GM12878 (cell line): ENCODE data around the gene LASP1. TPM values are rescaled to one million over a fixed set of nuclear protein-coding genes. Genes with fewer than 3 reads are reported as not detected.

Source experiments
- ATAC-seq: fragments of 200-7000 bp; cut with Tn5 transposase; 3 replicates; pipeline ENCODE4 v1.9.1; 2020; ENCODE audit warnings: mild to moderate bottlenecking, moderate library complexity
- BruUV-seq: library from RNA; stranded (reverse); fragments of 400-500 nt; replicated peaks from 2 replicates; lab custom pipeline; 2021; lab: Mats Ljungman, UMichigan
- CTCF ChIA-PET: fragments of 300-600 bp; sonication (Branson Sonifier 250); formaldehyde crosslinking; extraction: SDS; loops from one replicate; lab custom pipeline; 2021; ENCODE audit warnings: inconsistent platforms; lab: Yijun Ruan, JAX
- POLR2A ChIA-PET: fragments of 350-600 bp; formaldehyde crosslinking; extraction: SDS; loops from one replicate; lab custom pipeline; 2021; ENCODE audit warnings: inconsistent platforms; lab: Charles Lee
- RAD21 ChIA-PET: fragments of 300-600 bp; sonication (Branson Sonifier 250); formaldehyde crosslinking; loops from one replicate; lab custom pipeline; 2023; ENCODE audit warnings: antibody characterized with exemption; ENCODE audit not compliant: unreplicated experiment; lab: Charles Lee
- SMC1A ChIA-PET: fragments of 300-600 bp; sonication (Branson Sonifier 250); formaldehyde crosslinking; loops from one replicate; lab custom pipeline; 2023; ENCODE audit not compliant: unreplicated experiment, uncharacterized antibody; lab: Charles Lee
- DNase-seq: peaks from one replicate; pipeline ENCODE4 v3.0.0-alpha.2; 2011; ENCODE audit warnings: low read depth, low spot score
- FAIRE-seq: peaks from 3 replicates; lab custom pipeline; 2011; peaks lifted over from hg19 to GRCh38; lab: Jason Lieb, UNC
- H2AFZ ChIP-seq: 2 replicates; pipeline ENCODE4 v1.6.0; 2011; ENCODE audit warnings: low read depth, low read length, control low read depth; ENCODE audit not compliant: control insufficient read depth
- H3K27ac ChIP-seq: 2 replicates; pipeline ENCODE4 v1.5.1; 2011; ENCODE audit warnings: control low read depth; ENCODE audit not compliant: control insufficient read depth, insufficient read depth
- H3K27me3 ChIP-seq, 2 experiments: replicated peaks in 1 of 2; 2 replicates each; pipeline versions ENCODE4 v1.6.0 to v1.6.1; 2011; ENCODE audit warnings: low read length in 1 of 2; ENCODE audit not compliant: control insufficient read depth in 2 of 2, insufficient read depth in 2 of 2
- H3K36me3 ChIP-seq, 2 experiments: 2 replicates each; pipeline ENCODE4 v1.5.1; 2011; ENCODE audit warnings: low read length in 1 of 2; ENCODE audit not compliant: control insufficient read depth in 2 of 2, insufficient read depth in 2 of 2
- H3K4me1 ChIP-seq: 2 replicates; pipeline ENCODE4 v1.6.1; 2011; ENCODE audit warnings: mild to moderate bottlenecking, low read length, moderate library complexity, mixed read lengths; ENCODE audit not compliant: control insufficient read depth, insufficient read depth
- H3K4me2 ChIP-seq: 2 replicates; pipeline ENCODE4 v1.6.0; 2011; ENCODE audit warnings: control low read depth; ENCODE audit not compliant: control insufficient read depth, insufficient read depth
- H3K4me3 ChIP-seq: fragments of 200-600 bp; sonication (generic); 2 replicates; pipeline ENCODE4 v1.5.1; 2016
- H3K79me2 ChIP-seq: 2 replicates; pipeline ENCODE4 v1.6.0; 2011; ENCODE audit warnings: low read length; ENCODE audit not compliant: control insufficient read depth, insufficient read depth
- H3K9ac ChIP-seq: 2 replicates; pipeline ENCODE4 v1.8.0; 2011; ENCODE audit warnings: low read length, control low read depth, mixed read lengths; ENCODE audit not compliant: control insufficient read depth, insufficient read depth
- H3K9me3 ChIP-seq: replicated peaks from 3 replicates; pipeline ENCODE4 v1.5.1; 2011; ENCODE audit warnings: mild to moderate bottlenecking, low read length; ENCODE audit not compliant: control insufficient read depth, insufficient read depth
- H4K20me1 ChIP-seq: 2 replicates; pipeline ENCODE4 v1.6.0; 2011; ENCODE audit not compliant: control insufficient read depth, insufficient read depth
- ATF3 ChIP-seq: IDR thresholded peaks from 2 replicates; pipeline ENCODE4 v1.6.1; 2011; ENCODE audit warnings: low read depth, mild to moderate bottlenecking, low read length, moderate library complexity, borderline replicate concordance; ENCODE audit errors: extremely low read depth
- BHLHE40 ChIP-seq, 2 experiments: fragments of 450-650 bp in 1 of 2; IDR thresholded peaks; 2 replicates each; pipeline ENCODE4 v1.6.1; 2011 to 2017; ENCODE audit warnings: low read depth in 2 of 2, borderline replicate concordance in 1 of 2, improper control_type of control experiment in 1 of 2, low read length in 1 of 2, mild to moderate bottlenecking in 1 of 2
- CHD4 ChIP-seq: fragments of 200-600 bp; sonication (generic); IDR thresholded peaks from 2 replicates; pipeline ENCODE4 v1.6.1; 2016; ENCODE audit warnings: mild to moderate bottlenecking
- CREB1 ChIP-seq: IDR thresholded peaks from 2 replicates; pipeline ENCODE4 v1.6.1; 2012; ENCODE audit warnings: low read depth, mild to moderate bottlenecking, inconsistent platforms
- E4F1 ChIP-seq: fragments of 450-650 bp; IDR thresholded peaks from 2 replicates; pipeline ENCODE4 v1.6.1; 2018; ENCODE audit warnings: borderline replicate concordance, mild to moderate bottlenecking; ENCODE audit not compliant: partially characterized antibody
- EZH2 ChIP-seq: IDR thresholded peaks from 2 replicates; pipeline ENCODE4 v1.6.1; 2012; ENCODE audit warnings: low read depth, mild to moderate bottlenecking, control low read depth, inconsistent platforms, low read length, borderline replicate concordance; ENCODE audit not compliant: control insufficient read depth
- MEF2A ChIP-seq: IDR thresholded peaks from 2 replicates; pipeline ENCODE4 v1.6.1; 2011; ENCODE audit warnings: low read depth, mild to moderate bottlenecking, low read length, moderate library complexity; ENCODE audit not compliant: insufficient read depth
- MEF2B ChIP-seq: fragments of 450-650 bp; IDR thresholded peaks from 2 replicates; pipeline ENCODE4 v1.6.1; 2018; ENCODE audit warnings: mild to moderate bottlenecking, moderate library complexity; ENCODE audit not compliant: partially characterized antibody, poor library complexity, severe bottlenecking
- MTA3 ChIP-seq: IDR thresholded peaks from 2 replicates; pipeline ENCODE4 v1.6.1; 2012; ENCODE audit warnings: low read length, inconsistent platforms, borderline replicate concordance
- NR2C1 ChIP-seq: fragments of 450-650 bp; IDR thresholded peaks from 2 replicates; pipeline ENCODE4 v1.6.1; 2017; ENCODE audit warnings: antibody characterized with exemption, mild to moderate bottlenecking, moderate library complexity
- RB1 ChIP-seq: fragments of 450-650 bp; formaldehyde crosslinking; IDR thresholded peaks from 2 replicates; pipeline ENCODE4 v1.6.1; 2017; ENCODE audit warnings: mild to moderate bottlenecking, borderline replicate concordance
- RELB ChIP-seq: fragments of 450-650 bp; IDR thresholded peaks from 2 replicates; pipeline ENCODE4 v1.6.1; 2017; ENCODE audit warnings: low read depth, mild to moderate bottlenecking, moderate library complexity
- SMARCA5 ChIP-seq: fragments of 450-650 bp; IDR thresholded peaks from 2 replicates; pipeline ENCODE4 v1.6.1; 2017; ENCODE audit warnings: mild to moderate bottlenecking
- WGBS: methylation state at CpG from one replicate; pipeline ENCODE4 v1.1.6; 2016; ENCODE audit warnings: low lambda C conversion rate; ENCODE audit not compliant: insufficient replicate concordance, insufficient coverage; ENCODE audit errors: missing lambda C conversion rate; 5-methylcytosine and 5-hydroxymethylcytosine counted together
- in situ Hi-C: fragments of 300-500 bp; cut with MboI; formaldehyde crosslinking; loops from 9 replicates; pipeline ENCODE4 v1.14.3; 2018; ENCODE audit warnings: mixed read lengths
- intact Hi-C: fragments of 100-400 bp; cut with micrococcal nuclease; formaldehyde crosslinking; loops from one replicate; pipeline ENCODE4 v1.14.2; 2022; ENCODE audit not compliant: unreplicated experiment
- polyA plus RNA-seq, 11 experiments: library from polyadenylated mRNA; depleted of rRNA in 4 of 11; unstranded in 6 of 11; stranded (reverse) in 5 of 11; fragments of >200 nt; fragmentation: Nextera tagmentation in 4 of 11; fragmentation: Illumina TruSeq in 1 of 11; extraction: Ambion mirVana in 4 of 11; extraction: Trizol in 1 of 11; gene quantifications; 1 replicate in 1 of 11; 2 replicates in 10 of 11; pipeline versions ENCODE4 v1.2.1 to v1.2.3, GENCODE V29; 2011 to 2016; ENCODE audit warnings: inconsistent platforms in 2 of 11, missing spikeins in 2 of 11, low read depth in 1 of 11
- total RNA-seq, 4 experiments: library from RNA; depleted of rRNA in 3 of 4; stranded (reverse); fragments of >200 nt in 3 of 4; fragmentation: Illumina TruSeq in 1 of 4; extraction: Trizol in 1 of 4; gene quantifications; 2 replicates each; pipeline versions ENCODE4 v1.2.1 to v1.2.3, GENCODE V29; 2013 to 2021
- TF ChIP-seq, protein P1 (sequence below): IDR thresholded peaks from 2 replicates; pipeline ENCODE4 v1.6.1; 2012; ENCODE audit warnings: low read depth, low read length, improper control_type of control experiment
- TF ChIP-seq, protein P2 (sequence below): IDR thresholded peaks from 2 replicates; pipeline ENCODE4 v1.6.1; 2011; ENCODE audit warnings: borderline replicate concordance, low read depth, mild to moderate bottlenecking, moderate library complexity, low read length; ENCODE audit not compliant: insufficient read depth, poor library complexity, severe bottlenecking

LASP1 gene
- total and polyA plus RNA-seq, 10 of the 15 experiments (the other 5 are each of a cell fraction or from before 2014, with no cell fraction given) = 21.0 to 114 (median 59.3) TPM

DNA sequence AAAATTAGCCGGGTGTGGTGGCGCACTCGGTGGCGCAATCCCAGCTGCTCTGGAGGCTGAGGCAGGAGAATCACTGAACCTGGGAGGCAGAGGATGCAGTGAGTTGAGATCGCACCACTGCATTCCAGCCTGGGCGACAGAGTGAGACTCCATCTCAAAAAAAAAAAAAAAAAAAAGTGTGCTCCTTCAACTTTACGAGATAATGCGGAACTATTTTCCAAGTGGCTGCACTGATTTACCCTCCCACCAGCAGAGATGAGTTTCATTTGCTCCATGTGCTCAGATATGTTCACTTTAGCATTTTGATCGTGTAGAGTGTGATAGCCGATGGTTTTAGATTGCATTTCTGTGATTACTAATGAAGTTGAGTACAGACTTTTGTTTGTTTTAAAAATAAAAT, 35.5 kb downstream of the LASP1 start:
- RAD21 ChIA-PET = no interaction called here
- POLR2A ChIA-PET = interaction anchor here (0.7 kb wide), 1 partner anchor 206 kb away, joined by 4 read pairs; no protein-coding TSS in a partner anchor
- SMC1A ChIA-PET = no interaction called here
- Histone ChIP-seq H3K79me2 (peaks cover 2% of the 10 kb centered on the region), H3K4me1 (peaks cover 5% of the 10 kb centered on the region), H3K36me3 (peaks cover 8 to 16% of the 10 kb centered on the region in 2 experiments), H3K9me3 (no peaks in the 10 kb centered on the region), H3K4me3 (no peak overlapping the region), H3K27ac (no peak overlapping the region), H3K27me3 (no peaks in the 10 kb centered on the region), H2AFZ (no peak overlapping the region), H4K20me1 (no peaks in the 10 kb centered on the region), H3K9ac (no peak overlapping the region), H3K4me2 (no peak overlapping the region)
- CTCF ChIA-PET = no interaction called here
- 60% methylated on average over 10 of the region's 10 CpGs for WGBS
- DNase-seq = no peak
- intact Hi-C loops = no loop called here
- BruUV-seq = no TSS peak
- FAIRE-seq = no peak
- in situ Hi-C loops = no loop called here
- no peak for ATAC-seq
- no peak for TF ChIP-seq MEF2A
- TF ChIP-seq RELB = no peak
- no peak for TF ChIP-seq EZH2
- no peak for TF ChIP-seq CHD4
- TF ChIP-seq, protein P1, sequence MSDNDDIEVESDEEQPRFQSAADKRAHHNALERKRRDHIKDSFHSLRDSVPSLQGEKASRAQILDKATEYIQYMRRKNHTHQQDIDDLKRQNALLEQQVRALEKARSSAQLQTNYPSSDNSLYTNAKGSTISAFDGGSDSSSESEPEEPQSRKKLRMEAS = no peak
- no peak for TF ChIP-seq MEF2B
- TF ChIP-seq SMARCA5 = no peak
- TF ChIP-seq ATF3 = no peak
- TF ChIP-seq BHLHE40 (IDR thresholded peaks at IDR 0.05; ENCODE audit: borderline replicate concordance in 1 of 2, low read depth in 2 of 2, low read length in 1 of 2) = no peak
- no peak for TF ChIP-seq E4F1
- TF ChIP-seq RB1 = no peak
- no peak for TF ChIP-seq MTA3
- no peak for TF ChIP-seq CREB1
- no peak for TF ChIP-seq NR2C1
- TF ChIP-seq, protein P2, sequence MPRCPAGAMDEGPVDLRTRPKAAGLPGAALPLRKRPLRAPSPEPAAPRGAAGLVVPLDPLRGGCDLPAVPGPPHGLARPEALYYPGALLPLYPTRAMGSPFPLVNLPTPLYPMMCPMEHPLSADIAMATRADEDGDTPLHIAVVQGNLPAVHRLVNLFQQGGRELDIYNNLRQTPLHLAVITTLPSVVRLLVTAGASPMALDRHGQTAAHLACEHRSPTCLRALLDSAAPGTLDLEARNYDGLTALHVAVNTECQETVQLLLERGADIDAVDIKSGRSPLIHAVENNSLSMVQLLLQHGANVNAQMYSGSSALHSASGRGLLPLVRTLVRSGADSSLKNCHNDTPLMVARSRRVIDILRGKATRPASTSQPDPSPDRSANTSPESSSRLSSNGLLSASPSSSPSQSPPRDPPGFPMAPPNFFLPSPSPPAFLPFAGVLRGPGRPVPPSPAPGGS = no peak
